Measurements from ENCODE around the gene SUN3. TPM values are rescaled to one million over a fixed set of nuclear protein-coding genes. Genes with fewer than 3 reads are reported as not detected.
"Not testable (repeated sequence)": the region's sequence is repeated elsewhere in the genome, so short reads cannot be mapped to it uniquely, and the experiment has no call there.

SUN3 gene
- total RNA-seq, 1 experiment from 2014 or later, result not detected

DNA sequence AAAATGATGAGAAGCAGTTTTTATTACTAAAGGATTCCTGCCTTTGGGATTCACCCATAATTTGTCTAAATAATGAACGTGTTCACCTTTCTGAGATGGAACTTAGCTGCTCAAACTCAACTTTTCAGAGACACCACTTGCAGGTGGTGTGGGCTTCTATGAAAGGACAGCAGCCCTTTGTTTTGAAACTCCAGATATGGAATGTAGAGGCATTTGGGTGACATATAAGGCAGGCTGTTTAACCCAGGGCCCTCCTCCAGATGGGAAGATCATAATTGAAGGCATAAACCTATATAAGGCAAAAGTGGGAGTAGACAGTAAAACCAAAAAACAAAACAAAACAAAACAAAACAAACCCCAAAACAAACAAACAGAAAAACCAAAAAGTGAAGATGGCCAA lies 37.6 kb downstream of the SUN3 start:
- Histone ChIP-seq H3K4me3 (ENCODE audit: low read length) (no peak overlapping the region), H2AFZ (ENCODE audit: low read length) (no peak overlapping the region), H3K9me3 (ENCODE audit: low read length) (no peaks in the 10 kb centered on the region), H3K9me2 (replicated peaks; ENCODE audit: low read length) (no peaks in the 10 kb centered on the region), H3K4me1 (ENCODE audit: insufficient read depth, low read length) (no peaks in the 10 kb centered on the region), H3K36me3 (ENCODE audit: low read depth, low read length) (no peaks in the 10 kb centered on the region), H3K27ac (ENCODE audit: low read length) (no peak overlapping the region), H3K79me2 (ENCODE audit: low read length) (no peaks in the 10 kb centered on the region), H4K20me1 (ENCODE audit: low read length) (no peaks in the 10 kb centered on the region), H3K27me3 (ENCODE audit: low read length) (no peaks in the 10 kb centered on the region), H3F3A (ENCODE audit: low read length, unreplicated experiment) (no peaks in the 10 kb centered on the region), H3K4me2 (ENCODE audit: low read length) (no peak overlapping the region), H3K9ac (ENCODE audit: low read length) (no peak overlapping the region)
- intact Hi-C loops (cut with micrococcal nuclease), result loop anchor here (1.0 kb wide), 1 partner anchor 119 kb away; no protein-coding TSS in a partner anchor
- POLR2A ChIA-PET (ENCODE audit: unreplicated experiment), result no interaction called here
- no TSS peak for BruUV-seq (replicated peaks)
- no peak for ATAC-seq
- no peak for TF ChIP-seq EZH2 (IDR thresholded peaks at IDR 0.05; ENCODE audit: low read length, unreplicated experiment)
- DNase-seq, result no peak
- CTCF ChIA-PET, result no interaction called here

DNA sequence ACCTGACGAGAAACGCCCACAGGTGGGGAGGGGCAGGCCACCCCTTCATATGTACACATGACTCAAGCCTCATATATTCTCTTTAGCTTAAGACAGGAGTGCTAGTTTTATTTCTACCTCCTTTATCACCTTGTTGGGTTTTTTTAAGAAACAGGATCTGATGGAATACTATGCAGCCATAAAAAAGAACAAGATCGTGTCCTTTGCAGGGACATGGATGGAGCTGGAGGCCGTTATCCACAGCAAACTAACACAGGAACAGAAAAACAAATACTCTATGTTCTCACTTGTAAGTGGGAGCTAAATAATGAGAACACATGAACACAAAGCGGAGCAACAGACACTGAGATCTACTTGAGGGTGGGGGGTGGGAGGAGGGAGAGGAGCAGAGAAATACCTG lies 38.3 kb downstream of the SUN3 start:
- ChIA-PET POLR2A (ENCODE audit: unreplicated experiment) (no interaction called here), CTCF (no interaction called here)
- no peak overlapping the region for H3K4me3 ChIP-seq (ENCODE audit: low read length)
- no peak overlapping the region for H3K4me2 ChIP-seq (ENCODE audit: low read length)
- intact Hi-C loops (cut with micrococcal nuclease), result no loop called here
- no peaks in the 10 kb centered on the region for H3K79me2 ChIP-seq (ENCODE audit: low read length)
- TF ChIP-seq EZH2phosphoT487 (IDR thresholded peaks at IDR 0.05; ENCODE audit: borderline replicate concordance, low read length) (no peak), CTCF (conservative IDR thresholded peaks at IDR 0.05; ENCODE audit: low read depth, low read length) (no peak), EZH2 (IDR thresholded peaks at IDR 0.05; ENCODE audit: low read length, unreplicated experiment) (no peak)
- no peaks in the 10 kb centered on the region for H3F3A ChIP-seq (ENCODE audit: low read length, unreplicated experiment)
- no peak overlapping the region for H3K27ac ChIP-seq (ENCODE audit: low read length)
- H2AFZ ChIP-seq (ENCODE audit: low read length), result no peak overlapping the region
- H4K20me1 ChIP-seq (ENCODE audit: low read length), result no peaks in the 10 kb centered on the region
- no peaks in the 10 kb centered on the region for H3K9me2 ChIP-seq (replicated peaks; ENCODE audit: low read length)
- H3K9me3 ChIP-seq (ENCODE audit: low read length), result no peaks in the 10 kb centered on the region
- no peaks in the 10 kb centered on the region for H3K27me3 ChIP-seq (ENCODE audit: low read length)
- BruUV-seq (replicated peaks), result no TSS peak
- ATAC-seq, result no peak
- no peak overlapping the region for H3K9ac ChIP-seq (ENCODE audit: low read length)
- no peaks in the 10 kb centered on the region for H3K36me3 ChIP-seq (ENCODE audit: low read depth, low read length)
- no peaks in the 10 kb centered on the region for H3K4me1 ChIP-seq (ENCODE audit: insufficient read depth, low read length)
- DNase-seq, result no peak

GRCh38 chr7:47989607-47990400 lies 39.1 kb downstream of the SUN3 start:
- not testable (repeated sequence) for ATAC-seq; H2AFZ ChIP-seq (ENCODE audit: low read length)

More at GRCh38 chr7:47989607-47990400, 39.1 kb downstream of the SUN3 start:
- H3F3A ChIP-seq (ENCODE audit: low read length, unreplicated experiment); H3K79me2 ChIP-seq (ENCODE audit: low read length); H3K9me3 ChIP-seq (ENCODE audit: low read length); POLR2A ChIA-PET (ENCODE audit: unreplicated experiment); CTCF ChIA-PET; H3K9me2 ChIP-seq (replicated peaks; ENCODE audit: low read length); DNase-seq; H3K27me3 ChIP-seq (ENCODE audit: low read length); H3K4me2 ChIP-seq (ENCODE audit: low read length); H3K9ac ChIP-seq (ENCODE audit: low read length); BruUV-seq (replicated peaks); intact Hi-C loops (cut with micrococcal nuclease); H3K4me3 ChIP-seq (ENCODE audit: low read length); H3K36me3 ChIP-seq (ENCODE audit: low read depth, low read length); H3K27ac ChIP-seq (ENCODE audit: low read length); H4K20me1 ChIP-seq (ENCODE audit: low read length); H3K4me1 ChIP-seq (ENCODE audit: insufficient read depth, low read length): not testable (repeated sequence)
